ENCODE results near the gene ENG.

Gene ENG

DNA sequence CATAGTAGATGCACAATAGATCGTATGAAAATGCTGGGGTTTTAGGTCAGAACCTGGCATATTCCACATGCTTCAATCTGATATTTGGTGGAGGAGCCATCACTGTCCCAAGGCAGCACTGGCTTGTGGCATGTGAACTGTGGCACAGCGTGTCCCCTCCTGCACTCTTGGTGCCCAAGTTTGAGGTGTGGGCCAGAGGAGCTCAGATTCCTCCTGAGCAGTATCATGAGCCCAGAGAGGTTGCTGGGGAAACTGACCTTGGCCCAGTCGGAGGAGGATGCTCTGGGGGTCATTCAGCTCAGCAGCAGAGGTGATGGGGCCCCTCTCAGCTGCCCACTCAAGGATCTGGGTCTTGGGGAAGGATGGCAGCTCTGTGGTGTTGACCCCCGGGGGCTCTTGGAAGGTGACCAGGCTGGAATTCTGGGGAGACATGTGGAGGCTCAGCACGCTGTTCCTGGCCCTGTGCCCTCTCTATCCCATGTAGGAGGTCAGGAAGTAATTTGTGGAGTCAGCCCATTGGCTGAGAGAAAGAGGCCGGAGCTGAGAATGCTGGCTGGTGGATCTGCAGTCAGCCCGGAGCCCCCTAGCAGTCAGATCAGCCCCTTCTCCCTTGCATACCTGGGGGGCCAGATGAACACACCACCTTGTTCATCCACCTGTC, 28.1 kb downstream of the ENG start:
- TF ChIP-seq, protein P1, sequence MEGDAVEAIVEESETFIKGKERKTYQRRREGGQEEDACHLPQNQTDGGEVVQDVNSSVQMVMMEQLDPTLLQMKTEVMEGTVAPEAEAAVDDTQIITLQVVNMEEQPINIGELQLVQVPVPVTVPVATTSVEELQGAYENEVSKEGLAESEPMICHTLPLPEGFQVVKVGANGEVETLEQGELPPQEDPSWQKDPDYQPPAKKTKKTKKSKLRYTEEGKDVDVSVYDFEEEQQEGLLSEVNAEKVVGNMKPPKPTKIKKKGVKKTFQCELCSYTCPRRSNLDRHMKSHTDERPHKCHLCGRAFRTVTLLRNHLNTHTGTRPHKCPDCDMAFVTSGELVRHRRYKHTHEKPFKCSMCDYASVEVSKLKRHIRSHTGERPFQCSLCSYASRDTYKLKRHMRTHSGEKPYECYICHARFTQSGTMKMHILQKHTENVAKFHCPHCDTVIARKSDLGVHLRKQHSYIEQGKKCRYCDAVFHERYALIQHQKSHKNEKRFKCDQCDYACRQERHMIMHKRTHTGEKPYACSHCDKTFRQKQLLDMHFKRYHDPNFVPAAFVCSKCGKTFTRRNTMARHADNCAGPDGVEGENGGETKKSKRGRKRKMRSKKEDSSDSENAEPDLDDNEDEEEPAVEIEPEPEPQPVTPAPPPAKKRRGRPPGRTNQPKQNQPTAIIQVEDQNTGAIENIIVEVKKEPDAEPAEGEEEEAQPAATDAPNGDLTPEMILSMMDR (IDR thresholded peaks at IDR 0.05; ENCODE audit: insufficient read depth, low read length, poor library complexity, severe bottlenecking), result no peak
- no peaks in the 10 kb centered on the region for H3K27me3 ChIP-seq (replicated peaks; ENCODE audit: control insufficient read depth, insufficient read depth, low read length)
- no peaks in the 10 kb centered on the region for H3K36me3 ChIP-seq (ENCODE audit: control insufficient read depth, insufficient read depth, low read length)
- no peak for DNase-seq (ENCODE audit: extremely low read depth, insufficient read length)
- H3K4me3 ChIP-seq (replicated peaks; ENCODE audit: low read depth, low read length), result no peak overlapping the region

DNA sequence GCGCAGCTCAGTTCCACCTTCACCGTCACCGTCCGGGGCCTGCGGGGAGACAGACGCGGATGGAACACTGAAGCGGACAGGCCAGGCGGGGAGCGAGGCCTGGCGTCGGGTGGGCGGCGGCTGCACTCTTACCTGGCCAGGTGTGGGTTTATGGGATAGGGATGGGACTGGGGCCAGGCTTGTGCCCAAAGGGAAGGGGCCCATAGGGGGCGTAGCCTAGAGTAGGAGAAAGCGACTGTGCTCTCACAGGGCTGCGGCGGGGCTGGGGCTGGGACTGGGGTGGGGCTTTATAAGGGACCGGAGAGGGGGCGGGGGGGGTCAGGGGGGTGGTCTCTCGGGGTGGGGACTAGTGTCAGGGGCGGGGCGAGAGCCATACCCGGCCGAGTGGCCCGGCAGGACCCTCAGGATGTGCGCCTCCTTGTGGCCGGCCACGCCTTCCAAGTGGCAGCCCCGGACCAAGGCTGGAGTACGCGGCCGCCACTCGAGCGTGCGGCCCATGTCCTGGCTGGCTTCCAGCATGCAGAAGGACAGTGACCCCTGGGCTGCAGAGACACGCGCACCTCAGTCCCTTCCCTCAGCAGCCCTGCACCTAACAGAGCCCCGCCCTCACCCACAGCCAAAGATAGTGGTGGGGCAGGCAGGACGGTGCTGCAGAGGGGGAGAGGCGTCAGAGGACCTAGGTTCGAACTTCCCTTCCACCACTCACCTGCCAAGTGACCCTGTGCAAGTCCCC, 29.0 kb downstream of the ENG start:
- Histone ChIP-seq H3K27me3 (replicated peaks; ENCODE audit: control insufficient read depth, insufficient read depth, low read length) (no peaks in the 10 kb centered on the region), H3K36me3 (ENCODE audit: control insufficient read depth, insufficient read depth, low read length) (no peaks in the 10 kb centered on the region), H3K4me3 (replicated peaks; ENCODE audit: low read depth, low read length) (no peak overlapping the region)
- TF ChIP-seq, protein P1 (IDR thresholded peaks at IDR 0.05; ENCODE audit: insufficient read depth, low read length, poor library complexity, severe bottlenecking), result peak; percentile 55
- no peak for DNase-seq (ENCODE audit: extremely low read depth, insufficient read length)

DNA sequence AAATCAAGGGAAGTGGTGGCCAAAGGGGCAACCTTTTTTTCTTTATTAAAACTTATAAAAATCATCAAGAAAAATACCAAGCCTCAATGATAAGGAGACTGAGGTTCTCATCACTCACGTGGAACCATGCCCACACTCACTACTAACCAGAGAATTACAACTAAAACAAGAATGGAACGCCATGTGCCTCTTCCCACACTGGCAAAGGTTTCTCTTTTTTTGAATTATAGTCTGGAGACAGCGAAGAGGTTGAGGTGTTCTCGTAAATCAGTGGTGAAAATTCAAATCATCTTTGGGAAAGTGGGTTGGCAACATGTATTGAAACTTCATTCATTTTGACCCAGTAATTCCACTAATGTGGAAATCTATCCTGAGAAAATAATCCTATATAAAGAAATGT, 32.4 kb downstream of the ENG start:
- no peaks in the 10 kb centered on the region; the same call in 1 of the 2 replicates for H3K36me3 ChIP-seq (ENCODE audit: control insufficient read depth, insufficient read depth, low read length)
- TF ChIP-seq, protein P1 (IDR thresholded peaks at IDR 0.05; ENCODE audit: insufficient read depth, low read length, poor library complexity, severe bottlenecking), result no peak
- no peak overlapping the region for H3K4me3 ChIP-seq (replicated peaks; ENCODE audit: low read depth, low read length)
- DNase-seq (ENCODE audit: extremely low read depth, insufficient read length), result no peak
- no peaks in the 10 kb centered on the region for H3K27me3 ChIP-seq (replicated peaks; ENCODE audit: control insufficient read depth, insufficient read depth, low read length)

DNA sequence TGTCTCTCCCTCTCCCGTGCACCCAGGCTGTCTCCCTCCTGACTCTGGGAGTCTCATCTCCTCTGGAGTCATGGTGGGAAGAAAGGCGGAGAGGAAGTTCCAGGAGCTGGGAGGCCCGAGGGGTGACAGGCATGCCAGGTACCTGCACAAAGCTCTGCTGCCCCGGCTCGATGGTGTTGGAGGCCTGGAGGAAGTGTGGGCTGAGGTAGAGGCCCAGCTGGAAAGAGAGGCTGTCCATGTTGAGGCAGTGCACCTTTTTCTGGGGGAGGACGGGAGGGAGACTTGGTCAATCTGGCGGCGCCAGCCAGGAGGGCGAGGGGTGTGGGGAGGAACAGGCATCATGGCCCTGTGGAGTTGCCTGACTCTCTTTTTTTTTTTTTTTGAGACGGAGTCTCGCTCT, 35.9 kb downstream of the ENG start:
- DNase-seq (ENCODE audit: extremely low read depth, insufficient read length), result no peak
- TF ChIP-seq, protein P1 (IDR thresholded peaks at IDR 0.05; ENCODE audit: insufficient read depth, low read length, poor library complexity, severe bottlenecking), result no peak
- Histone ChIP-seq H3K36me3 (ENCODE audit: control insufficient read depth, insufficient read depth, low read length) (peaks cover 20% of the 10 kb centered on the region), H3K4me3 (replicated peaks; ENCODE audit: low read depth, low read length) (no peak overlapping the region), H3K27me3 (replicated peaks; ENCODE audit: control insufficient read depth, insufficient read depth, low read length) (no peaks in the 10 kb centered on the region)

DNA sequence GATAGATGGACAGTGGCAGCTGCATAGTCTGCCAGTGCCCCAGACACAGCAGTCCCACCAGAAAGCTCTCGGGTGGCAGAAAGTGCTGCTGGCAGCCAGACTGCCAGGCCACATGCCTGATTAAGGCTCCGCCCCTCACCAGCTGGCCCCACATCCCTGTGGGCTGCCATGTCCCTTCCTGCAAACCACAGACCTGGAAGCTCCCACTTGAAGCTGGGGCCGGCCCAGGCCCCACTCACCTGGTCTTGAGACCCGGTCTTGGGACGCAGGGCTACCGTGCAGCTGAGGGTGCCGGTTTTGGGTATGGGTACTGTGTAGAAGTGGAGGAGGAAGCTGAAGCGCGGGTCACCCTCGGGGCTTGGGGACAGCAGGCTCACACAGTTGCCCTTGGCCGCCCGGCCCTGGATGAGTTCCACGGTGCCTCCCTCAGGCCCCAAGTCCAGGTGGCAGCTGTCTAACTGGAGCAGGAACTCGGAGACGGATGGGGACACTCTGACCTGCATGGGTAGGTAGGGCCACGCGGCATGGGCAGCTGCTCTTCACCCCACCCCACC, 36.5 kb downstream of the ENG start:
- Histone ChIP-seq H3K36me3 (ENCODE audit: control insufficient read depth, insufficient read depth, low read length) (peaks cover 25% of the 10 kb centered on the region), H3K4me3 (replicated peaks; ENCODE audit: low read depth, low read length) (no peak overlapping the region), H3K27me3 (replicated peaks; ENCODE audit: control insufficient read depth, insufficient read depth, low read length) (no peaks in the 10 kb centered on the region)
- DNase-seq (ENCODE audit: extremely low read depth, insufficient read length), result no peak
- TF ChIP-seq, protein P1 (IDR thresholded peaks at IDR 0.05; ENCODE audit: insufficient read depth, low read length, poor library complexity, severe bottlenecking), result no peak

Measured in GM06990 (cell line).